NCI-H2081 treated with DMSO at 0.1 percent for 48 hours (cell line): ENCODE data around the gene FOXP1.

Source experiments
- DNase-seq: peaks from one replicate; lab custom pipeline; 2025; lab: John Stamatoyannopoulos, UW

Gene FOXP1

GRCh38 chr3:71210257-71211007 lies 373.1 kb downstream of the FOXP1 start:
- DNase-seq = no peak

GRCh38 chr3:71208211-71209095 lies 375.1 kb downstream of the FOXP1 start:
- DNase-seq = peak; percentile 64

GRCh38 chr3:71207632-71208031 lies 375.9 kb downstream of the FOXP1 start:
- no peak for DNase-seq

- no peak for DNase-seq
These were observed 377.0 kb downstream of the FOXP1 start for GRCh38 chr3:71206305-71207165.

GRCh38 chr3:71203727-71204488 lies 379.6 kb downstream of the FOXP1 start:
- no peak for DNase-seq

GRCh38 chr3:71202848-71203533 lies 380.5 kb downstream of the FOXP1 start:
- DNase-seq = no peak

GRCh38 chr3:71201939-71202338 lies 381.6 kb downstream of the FOXP1 start:
- no peak for DNase-seq

- DNase-seq = no peak
These were observed 385.5 kb downstream of the FOXP1 start for GRCh38 chr3:71197841-71198565.

GRCh38 chr3:71195492-71195891 lies 388.0 kb downstream of the FOXP1 start:
- DNase-seq = peak; percentile 29

- no peak for DNase-seq
These were observed 388.7 kb downstream of the FOXP1 start for GRCh38 chr3:71194785-71195184.

- no peak for DNase-seq
These were observed 392.5 kb downstream of the FOXP1 start for GRCh38 chr3:71191031-71191482.

- DNase-seq = no peak
These were observed 394.0 kb downstream of the FOXP1 start for GRCh38 chr3:71189480-71189879.

GRCh38 chr3:71187715-71188114 lies 395.8 kb downstream of the FOXP1 start:
- DNase-seq = no peak

- DNase-seq = no peak
These were observed 396.7 kb downstream of the FOXP1 start for GRCh38 chr3:71186801-71187200.

GRCh38 chr3:71185733-71186455 lies 397.6 kb downstream of the FOXP1 start:
- DNase-seq = no peak

GRCh38 chr3:71184252-71184651 lies 399.3 kb downstream of the FOXP1 start:
- DNase-seq = no peak

GRCh38 chr3:71183549-71183948 lies 400.0 kb downstream of the FOXP1 start:
- no peak for DNase-seq

GRCh38 chr3:71180524-71180923 lies 403.0 kb downstream of the FOXP1 start:
- DNase-seq = no peak

- no peak for DNase-seq
These were observed 406.2 kb downstream of the FOXP1 start for GRCh38 chr3:71177375-71177774.
